ENCODE data around the gene ZMAT1.

DNA sequence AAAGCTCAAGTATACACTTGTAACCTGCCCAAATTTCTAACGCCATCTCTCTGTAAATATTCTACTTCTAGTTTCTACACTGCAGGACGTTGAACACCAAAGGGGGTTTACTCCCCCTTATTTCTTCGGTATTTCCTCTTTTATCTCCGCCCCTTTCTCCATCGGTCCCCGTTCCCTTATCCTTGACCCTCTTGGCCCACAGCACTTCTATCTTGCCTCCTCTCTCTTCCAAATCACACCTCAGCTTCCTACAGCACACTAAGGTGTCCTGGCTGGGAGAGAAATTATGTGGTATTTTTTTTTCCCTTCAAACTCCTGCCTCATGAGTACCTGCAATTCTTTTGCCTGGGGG lies 715 bp downstream of the ZMAT1 start:
- TF ChIP-seq, protein P1, sequence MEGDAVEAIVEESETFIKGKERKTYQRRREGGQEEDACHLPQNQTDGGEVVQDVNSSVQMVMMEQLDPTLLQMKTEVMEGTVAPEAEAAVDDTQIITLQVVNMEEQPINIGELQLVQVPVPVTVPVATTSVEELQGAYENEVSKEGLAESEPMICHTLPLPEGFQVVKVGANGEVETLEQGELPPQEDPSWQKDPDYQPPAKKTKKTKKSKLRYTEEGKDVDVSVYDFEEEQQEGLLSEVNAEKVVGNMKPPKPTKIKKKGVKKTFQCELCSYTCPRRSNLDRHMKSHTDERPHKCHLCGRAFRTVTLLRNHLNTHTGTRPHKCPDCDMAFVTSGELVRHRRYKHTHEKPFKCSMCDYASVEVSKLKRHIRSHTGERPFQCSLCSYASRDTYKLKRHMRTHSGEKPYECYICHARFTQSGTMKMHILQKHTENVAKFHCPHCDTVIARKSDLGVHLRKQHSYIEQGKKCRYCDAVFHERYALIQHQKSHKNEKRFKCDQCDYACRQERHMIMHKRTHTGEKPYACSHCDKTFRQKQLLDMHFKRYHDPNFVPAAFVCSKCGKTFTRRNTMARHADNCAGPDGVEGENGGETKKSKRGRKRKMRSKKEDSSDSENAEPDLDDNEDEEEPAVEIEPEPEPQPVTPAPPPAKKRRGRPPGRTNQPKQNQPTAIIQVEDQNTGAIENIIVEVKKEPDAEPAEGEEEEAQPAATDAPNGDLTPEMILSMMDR (IDR thresholded peaks at IDR 0.05), result no peak
- no peak for TF ChIP-seq POLR2A (IDR thresholded peaks at IDR 0.05)
- no peak for TF ChIP-seq EP300 (IDR thresholded peaks at IDR 0.05)
